Chondrocyte (in vitro differentiated cells): Measurements from ENCODE around the gene SUSD1. TPM values are rescaled to one million over a fixed set of nuclear protein-coding genes. Genes with fewer than 3 reads are reported as not detected.

ENCODE experiments used
- DNase-seq: peaks from one replicate; pipeline ENCODE4 v3.0.0; 2021; ENCODE audit warnings: mixed read lengths, low spot score
- H3K27ac Mint-ChIP-seq: one replicate; pipeline ENCODE4 v1.8.0; 2021; ENCODE audit warnings: mild to moderate bottlenecking, moderate library complexity, mixed read lengths; ENCODE audit not compliant: unreplicated experiment
- H3K27me3 Mint-ChIP-seq: 2 replicates; pipeline ENCODE4 v1.8.0; 2021; ENCODE audit warnings: low read depth, mixed read lengths
- H3K36me3 Mint-ChIP-seq: 2 replicates; pipeline ENCODE4 v1.8.0; 2021; ENCODE audit warnings: low read depth, mixed read lengths
- H3K4me1 Mint-ChIP-seq: 2 replicates; pipeline ENCODE4 v1.8.0; 2021; ENCODE audit warnings: low read depth, mild to moderate bottlenecking, mixed read lengths
- H3K4me3 Mint-ChIP-seq: one replicate; pipeline ENCODE4 v1.8.0; 2021; ENCODE audit warnings: mild to moderate bottlenecking, moderate library complexity, mixed read lengths; ENCODE audit not compliant: unreplicated experiment
- H3K9me3 Mint-ChIP-seq: 2 replicates; pipeline ENCODE4 v1.8.0; 2021; ENCODE audit warnings: low read depth, mixed read lengths
- total RNA-seq: library from RNA; stranded (reverse); gene quantifications from 3 replicates; pipeline ENCODE4 v1.2.1, GENCODE V29; 2021
- TF ChIP-seq, protein P1 (sequence below): fragments of 200-600 bp; sonication (generic); IDR thresholded peaks from 2 replicates; pipeline ENCODE4 v1.5.0; 2021; ENCODE audit warnings: antibody characterized with exemption, mild to moderate bottlenecking, moderate library complexity

The SUSD1 gene
- total RNA-seq, 1 donor from 2014 or later = 29.6 TPM

- peaks cover 40% of the 10 kb centered on the region for H3K4me1 Mint-ChIP-seq
- peaks cover 8% of the 10 kb centered on the region for H3K36me3 Mint-ChIP-seq
- no peaks in the 10 kb centered on the region for H3K27me3 Mint-ChIP-seq
- TF ChIP-seq, protein P1, sequence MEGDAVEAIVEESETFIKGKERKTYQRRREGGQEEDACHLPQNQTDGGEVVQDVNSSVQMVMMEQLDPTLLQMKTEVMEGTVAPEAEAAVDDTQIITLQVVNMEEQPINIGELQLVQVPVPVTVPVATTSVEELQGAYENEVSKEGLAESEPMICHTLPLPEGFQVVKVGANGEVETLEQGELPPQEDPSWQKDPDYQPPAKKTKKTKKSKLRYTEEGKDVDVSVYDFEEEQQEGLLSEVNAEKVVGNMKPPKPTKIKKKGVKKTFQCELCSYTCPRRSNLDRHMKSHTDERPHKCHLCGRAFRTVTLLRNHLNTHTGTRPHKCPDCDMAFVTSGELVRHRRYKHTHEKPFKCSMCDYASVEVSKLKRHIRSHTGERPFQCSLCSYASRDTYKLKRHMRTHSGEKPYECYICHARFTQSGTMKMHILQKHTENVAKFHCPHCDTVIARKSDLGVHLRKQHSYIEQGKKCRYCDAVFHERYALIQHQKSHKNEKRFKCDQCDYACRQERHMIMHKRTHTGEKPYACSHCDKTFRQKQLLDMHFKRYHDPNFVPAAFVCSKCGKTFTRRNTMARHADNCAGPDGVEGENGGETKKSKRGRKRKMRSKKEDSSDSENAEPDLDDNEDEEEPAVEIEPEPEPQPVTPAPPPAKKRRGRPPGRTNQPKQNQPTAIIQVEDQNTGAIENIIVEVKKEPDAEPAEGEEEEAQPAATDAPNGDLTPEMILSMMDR = no peak
- H3K27ac Mint-ChIP-seq = peak overlapping the region; percentile 80
- no peak overlapping the region for H3K4me3 Mint-ChIP-seq
- no peak for DNase-seq
- no peaks in the 10 kb centered on the region for H3K9me3 Mint-ChIP-seq
Measured at GRCh38 chr9:112059145-112059965, 115.7 kb downstream of the SUSD1 start.

DNA sequence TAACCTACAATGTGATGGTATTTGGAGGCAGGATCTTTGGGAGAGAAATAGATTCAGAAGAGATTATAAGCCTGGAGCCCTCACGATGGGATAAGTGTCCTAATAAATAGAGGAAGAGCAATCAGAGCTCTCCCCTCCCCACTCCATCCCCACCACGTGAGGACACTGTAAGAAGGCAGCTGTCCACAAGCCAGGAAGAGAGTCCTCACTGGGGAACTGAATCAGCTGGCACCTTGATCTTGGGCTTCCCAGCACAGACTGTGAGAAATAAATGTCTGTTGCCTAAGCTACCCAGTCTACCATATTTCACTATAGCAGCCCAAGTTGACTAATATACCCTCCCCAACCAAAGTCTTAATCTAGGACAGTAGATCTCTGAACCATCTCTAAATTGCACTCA is 118.1 kb downstream of the SUSD1 start:
- Mint-ChIP-seq H3K36me3 (peaks cover 11% of the 10 kb centered on the region), H3K4me3 (no peak overlapping the region), H3K27me3 (no peaks in the 10 kb centered on the region), H3K4me1 (peaks cover 45% of the 10 kb centered on the region), H3K27ac (no peak overlapping the region), H3K9me3 (peaks cover 4% of the 10 kb centered on the region)
- TF ChIP-seq, protein P1 = no peak
- DNase-seq = no peak

GRCh38 chr9:112054916-112055315 is 120.2 kb downstream of the SUSD1 start:
- peaks cover 43% of the 10 kb centered on the region for H3K4me1 Mint-ChIP-seq
- H3K27ac Mint-ChIP-seq = no peak overlapping the region
- H3K4me3 Mint-ChIP-seq = no peak overlapping the region
- no peaks in the 10 kb centered on the region for H3K27me3 Mint-ChIP-seq
- H3K36me3 Mint-ChIP-seq = peaks cover 12% of the 10 kb centered on the region
- DNase-seq = no peak
- H3K9me3 Mint-ChIP-seq = peaks cover 4% of the 10 kb centered on the region
- TF ChIP-seq, protein P1 = no peak

DNA sequence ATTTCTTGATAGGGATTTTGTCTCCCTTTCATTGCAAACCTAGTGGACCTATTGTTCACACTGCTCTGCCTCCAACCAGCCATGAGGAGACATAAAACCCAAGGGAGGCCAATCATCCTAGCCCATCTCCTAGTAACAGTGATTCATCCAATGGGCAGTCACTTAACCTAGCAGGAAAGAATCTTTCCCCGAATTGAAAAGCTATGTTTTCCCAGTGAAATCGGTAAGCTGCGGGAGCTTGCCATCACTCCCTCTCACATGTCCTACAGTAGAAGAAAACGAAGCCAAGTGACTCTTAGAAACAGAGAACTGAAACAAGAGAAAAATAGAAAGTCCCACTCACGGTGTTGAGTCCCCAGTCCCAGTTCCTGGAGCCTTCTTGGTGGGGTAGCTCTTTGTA is 123.3 kb downstream of the SUSD1 start:
- H3K9me3 Mint-ChIP-seq = peaks cover 10% of the 10 kb centered on the region
- TF ChIP-seq, protein P1 = no peak
- H3K36me3 Mint-ChIP-seq = peaks cover 13% of the 10 kb centered on the region
- peaks cover 52% of the 10 kb centered on the region for H3K4me1 Mint-ChIP-seq
- no peaks in the 10 kb centered on the region for H3K27me3 Mint-ChIP-seq
- no peak overlapping the region for H3K4me3 Mint-ChIP-seq
- no peak for DNase-seq
- H3K27ac Mint-ChIP-seq = peak overlapping the region; percentile 76

- Mint-ChIP-seq H3K9me3 (peaks cover 10% of the 10 kb centered on the region), H3K4me1 (peaks cover 59% of the 10 kb centered on the region), H3K4me3 (no peak overlapping the region), H3K36me3 (peaks cover 10% of the 10 kb centered on the region), H3K27ac (peak overlapping the region; percentile 87), H3K27me3 (no peaks in the 10 kb centered on the region)
- TF ChIP-seq, protein P1 = no peak
- no peak for DNase-seq
Measured at GRCh38 chr9:112050544-112051475, 124.3 kb downstream of the SUSD1 start.
